GM23338 (cell line): ENCODE results near the gene ADPRHL1.

Experiments
- CREB1 ChIP-seq: fragments of 250-450 bp; sonication (Bioruptor Pico); IDR thresholded peaks from 2 replicates; pipeline ENCODE4 v1.5.0; 2020; ENCODE audit warnings: low read depth, mild to moderate bottlenecking, moderate library complexity
- EZH2 ChIP-seq: fragments of 200-600 bp; sonication (generic); IDR thresholded peaks from one replicate; pipeline ENCODE4 v1.8.0; 2017; ENCODE audit warnings: antibody characterized with exemption, mild to moderate bottlenecking, low read depth; ENCODE audit not compliant: unreplicated experiment
- EZH2phosphoT487 ChIP-seq: fragments of 200-600 bp; sonication (generic); IDR thresholded peaks from one replicate; pipeline ENCODE4 v1.8.1; 2018; ENCODE audit warnings: antibody characterized with exemption; ENCODE audit not compliant: unreplicated experiment
- JUNB ChIP-seq: IDR thresholded peaks from one replicate; pipeline ENCODE4 v1.6.1; 2016; ENCODE audit warnings: antibody characterized with exemption; ENCODE audit not compliant: unreplicated experiment
- POLR2AphosphoS5 ChIP-seq: IDR thresholded peaks from 2 replicates; pipeline ENCODE4 v1.6.1; 2016; ENCODE audit warnings: antibody characterized with exemption, low read depth
- STAT1 ChIP-seq: IDR thresholded peaks from one replicate; pipeline ENCODE4 v1.6.1; 2016; ENCODE audit warnings: antibody characterized with exemption; ENCODE audit not compliant: unreplicated experiment
- ZNF331 ChIP-seq: fragments of 250-450 bp; sonication (Bioruptor Pico); IDR thresholded peaks from 2 replicates; pipeline ENCODE4 v1.5.0; 2020; ENCODE audit warnings: low read depth, mild to moderate bottlenecking, moderate library complexity
- TF ChIP-seq, protein P1 (sequence below), 2 experiments: fragments of 200-600 bp in 1 of 2; sonication (generic) in 1 of 2; conservative IDR thresholded peaks; 2 replicates each; pipeline versions ENCODE4 v1.5.1 to v1.6.1; 2016 to 2017; ENCODE audit warnings: antibody characterized with exemption in 2 of 2, low read depth in 2 of 2, mild to moderate bottlenecking in 2 of 2, moderate library complexity in 1 of 2
- TF ChIP-seq, protein P2 (sequence below): IDR thresholded peaks from one replicate; pipeline ENCODE4 v1.6.1; 2018; ENCODE audit warnings: antibody characterized with exemption; ENCODE audit not compliant: unreplicated experiment
- TF ChIP-seq, protein P3 (sequence below): fragments of 250-450 bp; sonication (Bioruptor Pico); IDR thresholded peaks from 2 replicates; pipeline ENCODE4 v1.5.0; 2020; ENCODE audit warnings: mild to moderate bottlenecking, moderate library complexity

DNA sequence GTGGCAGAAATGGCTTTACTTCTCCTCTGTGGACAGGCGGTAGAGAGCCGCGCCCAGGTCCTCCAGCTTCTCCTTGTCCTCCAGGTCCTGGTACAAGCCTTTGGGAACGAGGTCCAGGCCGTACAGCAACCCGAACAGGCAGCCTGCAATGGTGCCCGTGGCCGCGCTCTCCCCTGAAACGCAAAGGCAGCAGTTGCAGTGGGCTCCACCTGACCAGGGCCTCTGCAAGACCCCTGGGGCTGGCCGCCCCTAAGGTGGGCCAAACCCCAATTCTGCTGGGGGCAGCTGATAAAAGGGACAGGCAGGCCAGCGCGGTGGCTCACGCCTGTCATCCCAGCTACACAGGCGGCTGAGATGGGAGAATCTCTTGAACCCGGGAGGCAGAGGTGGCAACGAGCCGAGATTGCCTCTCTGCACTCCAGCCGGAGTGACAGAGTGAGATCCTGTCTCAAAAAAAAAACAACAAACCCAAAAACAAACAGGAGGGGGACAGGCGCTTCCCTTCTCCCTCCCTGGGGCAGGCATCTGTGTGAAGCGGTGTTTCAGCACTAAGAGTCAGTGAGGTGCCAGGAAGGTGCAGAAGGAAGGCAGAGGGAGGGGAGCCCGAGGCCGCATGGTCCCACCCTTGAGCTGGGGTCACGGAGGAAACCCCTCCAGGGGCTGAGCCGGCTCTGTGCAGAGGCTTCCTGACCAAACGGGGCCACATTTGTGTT lies 30.3 kb downstream of the ADPRHL1 start:
- TF ChIP-seq POLR2AphosphoS5 (no peak), EZH2 (no peak), CREB1 (no peak), EZH2phosphoT487 (no peak), ZNF331 (CRISPR knock-in tag) (no peak), JUNB (no peak), STAT1 (no peak)
- TF ChIP-seq, protein P1, sequence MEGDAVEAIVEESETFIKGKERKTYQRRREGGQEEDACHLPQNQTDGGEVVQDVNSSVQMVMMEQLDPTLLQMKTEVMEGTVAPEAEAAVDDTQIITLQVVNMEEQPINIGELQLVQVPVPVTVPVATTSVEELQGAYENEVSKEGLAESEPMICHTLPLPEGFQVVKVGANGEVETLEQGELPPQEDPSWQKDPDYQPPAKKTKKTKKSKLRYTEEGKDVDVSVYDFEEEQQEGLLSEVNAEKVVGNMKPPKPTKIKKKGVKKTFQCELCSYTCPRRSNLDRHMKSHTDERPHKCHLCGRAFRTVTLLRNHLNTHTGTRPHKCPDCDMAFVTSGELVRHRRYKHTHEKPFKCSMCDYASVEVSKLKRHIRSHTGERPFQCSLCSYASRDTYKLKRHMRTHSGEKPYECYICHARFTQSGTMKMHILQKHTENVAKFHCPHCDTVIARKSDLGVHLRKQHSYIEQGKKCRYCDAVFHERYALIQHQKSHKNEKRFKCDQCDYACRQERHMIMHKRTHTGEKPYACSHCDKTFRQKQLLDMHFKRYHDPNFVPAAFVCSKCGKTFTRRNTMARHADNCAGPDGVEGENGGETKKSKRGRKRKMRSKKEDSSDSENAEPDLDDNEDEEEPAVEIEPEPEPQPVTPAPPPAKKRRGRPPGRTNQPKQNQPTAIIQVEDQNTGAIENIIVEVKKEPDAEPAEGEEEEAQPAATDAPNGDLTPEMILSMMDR (conservative IDR thresholded peaks at IDR 0.05; ENCODE audit: low read depth in 2 of 2) = no peak
- TF ChIP-seq, protein P2, sequence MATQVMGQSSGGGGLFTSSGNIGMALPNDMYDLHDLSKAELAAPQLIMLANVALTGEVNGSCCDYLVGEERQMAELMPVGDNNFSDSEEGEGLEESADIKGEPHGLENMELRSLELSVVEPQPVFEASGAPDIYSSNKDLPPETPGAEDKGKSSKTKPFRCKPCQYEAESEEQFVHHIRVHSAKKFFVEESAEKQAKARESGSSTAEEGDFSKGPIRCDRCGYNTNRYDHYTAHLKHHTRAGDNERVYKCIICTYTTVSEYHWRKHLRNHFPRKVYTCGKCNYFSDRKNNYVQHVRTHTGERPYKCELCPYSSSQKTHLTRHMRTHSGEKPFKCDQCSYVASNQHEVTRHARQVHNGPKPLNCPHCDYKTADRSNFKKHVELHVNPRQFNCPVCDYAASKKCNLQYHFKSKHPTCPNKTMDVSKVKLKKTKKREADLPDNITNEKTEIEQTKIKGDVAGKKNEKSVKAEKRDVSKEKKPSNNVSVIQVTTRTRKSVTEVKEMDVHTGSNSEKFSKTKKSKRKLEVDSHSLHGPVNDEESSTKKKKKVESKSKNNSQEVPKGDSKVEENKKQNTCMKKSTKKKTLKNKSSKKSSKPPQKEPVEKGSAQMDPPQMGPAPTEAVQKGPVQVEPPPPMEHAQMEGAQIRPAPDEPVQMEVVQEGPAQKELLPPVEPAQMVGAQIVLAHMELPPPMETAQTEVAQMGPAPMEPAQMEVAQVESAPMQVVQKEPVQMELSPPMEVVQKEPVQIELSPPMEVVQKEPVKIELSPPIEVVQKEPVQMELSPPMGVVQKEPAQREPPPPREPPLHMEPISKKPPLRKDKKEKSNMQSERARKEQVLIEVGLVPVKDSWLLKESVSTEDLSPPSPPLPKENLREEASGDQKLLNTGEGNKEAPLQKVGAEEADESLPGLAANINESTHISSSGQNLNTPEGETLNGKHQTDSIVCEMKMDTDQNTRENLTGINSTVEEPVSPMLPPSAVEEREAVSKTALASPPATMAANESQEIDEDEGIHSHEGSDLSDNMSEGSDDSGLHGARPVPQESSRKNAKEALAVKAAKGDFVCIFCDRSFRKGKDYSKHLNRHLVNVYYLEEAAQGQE = no peak
- TF ChIP-seq, protein P3, sequence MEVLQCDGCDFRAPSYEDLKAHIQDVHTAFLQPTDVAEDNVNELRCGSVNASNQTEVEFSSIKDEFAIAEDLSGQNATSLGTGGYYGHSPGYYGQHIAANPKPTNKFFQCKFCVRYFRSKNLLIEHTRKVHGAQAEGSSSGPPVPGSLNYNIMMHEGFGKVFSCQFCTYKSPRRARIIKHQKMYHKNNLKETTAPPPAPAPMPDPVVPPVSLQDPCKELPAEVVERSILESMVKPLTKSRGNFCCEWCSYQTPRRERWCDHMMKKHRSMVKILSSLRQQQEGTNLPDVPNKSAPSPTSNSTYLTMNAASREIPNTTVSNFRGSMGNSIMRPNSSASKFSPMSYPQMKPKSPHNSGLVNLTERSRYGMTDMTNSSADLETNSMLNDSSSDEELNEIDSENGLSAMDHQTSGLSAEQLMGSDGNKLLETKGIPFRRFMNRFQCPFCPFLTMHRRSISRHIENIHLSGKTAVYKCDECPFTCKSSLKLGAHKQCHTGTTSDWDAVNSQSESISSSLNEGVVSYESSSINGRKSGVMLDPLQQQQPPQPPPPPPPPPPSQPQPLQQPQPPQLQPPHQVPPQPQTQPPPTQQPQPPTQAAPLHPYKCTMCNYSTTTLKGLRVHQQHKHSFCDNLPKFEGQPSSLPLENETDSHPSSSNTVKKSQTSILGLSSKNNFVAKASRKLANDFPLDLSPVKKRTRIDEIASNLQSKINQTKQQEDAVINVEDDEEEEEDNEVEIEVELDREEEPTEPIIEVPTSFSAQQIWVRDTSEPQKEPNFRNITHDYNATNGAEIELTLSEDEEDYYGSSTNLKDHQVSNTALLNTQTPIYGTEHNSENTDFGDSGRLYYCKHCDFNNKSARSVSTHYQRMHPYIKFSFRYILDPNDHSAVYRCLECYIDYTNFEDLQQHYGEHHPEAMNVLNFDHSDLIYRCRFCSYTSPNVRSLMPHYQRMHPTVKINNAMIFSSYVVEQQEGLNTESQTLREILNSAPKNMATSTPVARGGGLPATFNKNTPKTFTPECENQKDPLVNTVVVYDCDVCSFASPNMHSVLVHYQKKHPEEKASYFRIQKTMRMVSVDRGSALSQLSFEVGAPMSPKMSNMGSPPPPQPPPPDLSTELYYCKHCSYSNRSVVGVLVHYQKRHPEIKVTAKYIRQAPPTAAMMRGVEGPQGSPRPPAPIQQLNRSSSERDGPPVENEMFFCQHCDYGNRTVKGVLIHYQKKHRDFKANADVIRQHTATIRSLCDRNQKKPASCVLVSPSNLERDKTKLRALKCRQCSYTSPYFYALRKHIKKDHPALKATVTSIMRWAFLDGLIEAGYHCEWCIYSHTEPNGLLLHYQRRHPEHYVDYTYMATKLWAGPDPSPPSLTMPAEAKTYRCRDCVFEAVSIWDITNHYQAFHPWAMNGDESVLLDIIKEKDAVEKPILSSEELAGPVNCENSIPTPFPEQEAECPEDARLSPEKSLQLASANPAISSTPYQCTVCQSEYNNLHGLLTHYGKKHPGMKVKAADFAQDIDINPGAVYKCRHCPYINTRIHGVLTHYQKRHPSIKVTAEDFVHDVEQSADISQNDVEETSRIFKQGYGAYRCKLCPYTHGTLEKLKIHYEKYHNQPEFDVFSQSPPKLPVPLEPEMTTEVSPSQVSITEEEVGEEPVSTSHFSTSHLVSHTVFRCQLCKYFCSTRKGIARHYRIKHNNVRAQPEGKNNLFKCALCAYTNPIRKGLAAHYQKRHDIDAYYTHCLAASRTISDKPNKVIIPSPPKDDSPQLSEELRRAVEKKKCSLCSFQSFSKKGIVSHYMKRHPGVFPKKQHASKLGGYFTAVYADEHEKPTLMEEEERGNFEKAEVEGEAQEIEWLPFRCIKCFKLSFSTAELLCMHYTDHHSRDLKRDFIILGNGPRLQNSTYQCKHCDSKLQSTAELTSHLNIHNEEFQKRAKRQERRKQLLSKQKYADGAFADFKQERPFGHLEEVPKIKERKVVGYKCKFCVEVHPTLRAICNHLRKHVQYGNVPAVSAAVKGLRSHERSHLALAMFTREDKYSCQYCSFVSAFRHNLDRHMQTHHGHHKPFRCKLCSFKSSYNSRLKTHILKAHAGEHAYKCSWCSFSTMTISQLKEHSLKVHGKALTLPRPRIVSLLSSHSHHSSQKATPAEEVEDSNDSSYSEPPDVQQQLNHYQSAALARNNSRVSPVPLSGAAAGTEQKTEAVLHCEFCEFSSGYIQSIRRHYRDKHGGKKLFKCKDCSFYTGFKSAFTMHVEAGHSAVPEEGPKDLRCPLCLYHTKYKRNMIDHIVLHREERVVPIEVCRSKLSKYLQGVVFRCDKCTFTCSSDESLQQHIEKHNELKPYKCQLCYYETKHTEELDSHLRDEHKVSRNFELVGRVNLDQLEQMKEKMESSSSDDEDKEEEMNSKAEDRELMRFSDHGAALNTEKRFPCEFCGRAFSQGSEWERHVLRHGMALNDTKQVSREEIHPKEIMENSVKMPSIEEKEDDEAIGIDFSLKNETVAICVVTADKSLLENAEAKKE (CRISPR knock-in tag) = no peak
